ENCODE data around the gene TTLL3. TPM values are rescaled to one million over a fixed set of nuclear protein-coding genes. Genes with fewer than 3 reads are reported as not detected.
A peak's percentile ranks its signal among the peaks of the same experiment; 100 is the strongest.
"Not testable (repeated sequence)": the region's sequence is repeated elsewhere in the genome, so short reads cannot be mapped to it uniquely, and the experiment has no call there.

TTLL3 gene
- total RNA-seq, result 98.3 TPM

GRCh38 chr3:9809615-9810432, at the start of gene TTLL3:
Gene TTLL3, plus strand, starts transcription at chr3:9810262. Its CDS starts 400 bp downstream, at chr3:9810662.
- peak; percentile 78 for DNase-seq (ENCODE audit: low spot score)

- no peak for DNase-seq (ENCODE audit: low spot score)
Observed at GRCh38 chr3:9760779-9761505, 49.1 kb upstream of the TTLL3 start.

GRCh38 chr3:9761919-9762318, 48.1 kb upstream of the TTLL3 start:
- DNase-seq (ENCODE audit: low spot score), result no peak

- no peak for DNase-seq (ENCODE audit: low spot score)
Observed at GRCh38 chr3:9762871-9763270, 47.2 kb upstream of the TTLL3 start.

- no peak for DNase-seq (ENCODE audit: low spot score)
Observed at GRCh38 chr3:9765865-9766264, 44.2 kb upstream of the TTLL3 start.

- no peak for DNase-seq (ENCODE audit: low spot score)
Observed at GRCh38 chr3:9767418-9767817, 42.6 kb upstream of the TTLL3 start.

GRCh38 chr3:9768141-9768775, 41.8 kb upstream of the TTLL3 start:
- no peak for DNase-seq (ENCODE audit: low spot score)

GRCh38 chr3:9769012-9769411, 41.0 kb upstream of the TTLL3 start:
- DNase-seq (ENCODE audit: low spot score), result no peak

- peak; percentile 86 for DNase-seq (ENCODE audit: low spot score)
Observed at GRCh38 chr3:9769426-9770275, 40.4 kb upstream of the TTLL3 start, which contains the start of gene CAMK1. Gene CAMK1, minus strand, starts transcription at chr3:9769947. Its CDS starts 2,198 bp downstream, at chr3:9767749.

GRCh38 chr3:9770276-9770812, 39.7 kb upstream of the TTLL3 start:
- DNase-seq (ENCODE audit: low spot score), result peak; percentile 92

GRCh38 chr3:9771007-9771406, 39.1 kb upstream of the TTLL3 start:
- DNase-seq (ENCODE audit: low spot score), result not testable (repeated sequence)

- DNase-seq (ENCODE audit: low spot score), result no peak
Observed at GRCh38 chr3:9776896-9777693, 33.0 kb upstream of the TTLL3 start.

- DNase-seq (ENCODE audit: low spot score), result no peak
Observed at GRCh38 chr3:9777694-9778021, 32.4 kb upstream of the TTLL3 start.

GRCh38 chr3:9778143-9779074, 31.7 kb upstream of the TTLL3 start:
- no peak for DNase-seq (ENCODE audit: low spot score)

- DNase-seq (ENCODE audit: low spot score), result no peak
Observed at GRCh38 chr3:9779075-9779593, 30.9 kb upstream of the TTLL3 start.

GRCh38 chr3:9779721-9780457, 30.2 kb upstream of the TTLL3 start:
- DNase-seq (ENCODE audit: low spot score), result no peak

GRCh38 chr3:9780458-9780812, 29.6 kb upstream of the TTLL3 start:
- DNase-seq (ENCODE audit: low spot score), result no peak

- DNase-seq (ENCODE audit: low spot score), result no peak
Observed at GRCh38 chr3:9780910-9781309, 29.2 kb upstream of the TTLL3 start.

- no peak for DNase-seq (ENCODE audit: low spot score)
Observed at GRCh38 chr3:9781551-9781950, 28.5 kb upstream of the TTLL3 start.
